Calu3 (cell line): ENCODE results near the gene MYBBP1A. TPM values are rescaled to one million over a fixed set of nuclear protein-coding genes. Genes with fewer than 3 reads are reported as not detected.

Experiments
- BruUV-seq: library from RNA; stranded (reverse); fragments of 400-500 nt; replicated peaks from 2 replicates; lab custom pipeline; 2021; lab: Mats Ljungman, UMichigan
- CTCF ChIA-PET: fragments of 300-600 bp; sonication (Branson Sonifier 250); formaldehyde crosslinking; loops from one replicate; lab custom pipeline; 2022; ENCODE audit warnings: antibody characterized with exemption; lab: Charles Lee
- DNase-seq: peaks from one replicate; pipeline ENCODE4 v3.0.0; 2022
- H3K27ac Mint-ChIP-seq: one replicate; pipeline ENCODE4 v1.8.0; 2022; ENCODE audit warnings: mixed read lengths; ENCODE audit not compliant: unreplicated experiment
- H3K27me3 Mint-ChIP-seq: one replicate; pipeline ENCODE4 v1.8.0; 2022; ENCODE audit warnings: mixed read lengths; ENCODE audit not compliant: unreplicated experiment
- H3K36me3 Mint-ChIP-seq: one replicate; pipeline ENCODE4 v1.8.0; 2022; ENCODE audit warnings: mild to moderate bottlenecking, moderate library complexity, mixed read lengths; ENCODE audit not compliant: insufficient read depth, unreplicated experiment
- H3K4me1 Mint-ChIP-seq: one replicate; pipeline ENCODE4 v1.8.0; 2022; ENCODE audit warnings: mild to moderate bottlenecking, low read depth, mixed read lengths; ENCODE audit not compliant: unreplicated experiment
- H3K4me3 Mint-ChIP-seq: one replicate; pipeline ENCODE4 v1.8.0; 2022; ENCODE audit warnings: mild to moderate bottlenecking, low read depth, moderate library complexity, mixed read lengths; ENCODE audit not compliant: unreplicated experiment
- H3K9me3 Mint-ChIP-seq: one replicate; pipeline ENCODE4 v1.8.0; 2022; ENCODE audit warnings: low read depth, mixed read lengths; ENCODE audit not compliant: unreplicated experiment
- intact Hi-C: fragments of 100-400 bp; cut with micrococcal nuclease; formaldehyde crosslinking; loops from one replicate; pipeline ENCODE4 v1.10.0; 2022; ENCODE audit not compliant: unreplicated experiment
- total RNA-seq: library from RNA; stranded (reverse); gene quantifications from 2 replicates; pipeline ENCODE4 v1.2.3, GENCODE V29; 2022
- TF ChIP-seq, protein P1 (sequence below): fragments of 200-600 bp; IDR thresholded peaks from one replicate; pipeline ENCODE4 v1.8.0; 2022; ENCODE audit warnings: antibody characterized with exemption; ENCODE audit not compliant: unreplicated experiment

Gene MYBBP1A
- total RNA-seq, 1 experiment from 2014 or later, result 64.2 TPM

DNA sequence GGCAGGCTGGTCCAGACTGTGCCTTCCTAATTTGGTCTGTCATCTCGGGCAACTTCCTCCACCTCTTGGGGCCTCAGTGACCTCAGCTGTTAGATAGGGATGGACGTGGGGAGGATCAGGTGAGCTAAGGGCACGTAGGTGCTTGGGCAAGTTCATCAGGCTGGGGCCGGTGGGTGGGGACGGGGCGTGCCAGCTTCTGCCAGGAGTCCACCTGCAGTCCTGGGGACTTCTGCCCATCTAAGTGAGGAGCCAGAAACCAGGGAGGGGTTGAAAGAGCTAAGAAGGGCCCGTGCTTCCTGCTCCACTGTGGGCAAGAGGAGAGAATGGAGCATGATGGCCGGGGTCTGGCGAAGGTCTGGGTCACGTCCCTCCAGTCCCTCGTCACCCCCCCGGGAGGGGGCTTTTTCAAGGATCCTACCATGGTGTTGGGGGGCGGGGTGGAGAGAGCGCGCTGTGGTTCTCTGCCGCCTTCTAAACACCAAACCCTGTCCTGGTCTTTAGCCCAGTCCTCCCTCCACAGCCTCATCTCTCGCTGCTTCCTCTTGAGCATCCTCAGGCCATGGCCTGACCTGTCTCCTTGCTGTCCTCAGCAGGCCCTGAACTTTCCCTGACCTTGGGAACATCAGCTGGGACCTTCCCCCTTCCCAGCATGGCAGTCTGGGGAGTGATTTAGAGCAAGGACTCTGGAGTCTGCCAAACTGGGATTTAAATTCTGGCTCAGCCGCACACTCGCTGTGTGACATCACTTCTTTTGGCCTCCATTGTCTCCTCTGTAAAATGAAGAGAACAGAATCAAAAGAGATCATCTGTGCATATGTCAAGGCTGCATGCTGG, 34.9 kb downstream of the MYBBP1A start:
- Mint-ChIP-seq H3K9me3 (no peaks in the 10 kb centered on the region), H3K27me3 (no peaks in the 10 kb centered on the region), H3K4me3 (no peak overlapping the region), H3K36me3 (peaks cover 30% of the 10 kb centered on the region), H3K27ac (peak overlapping the region; percentile 93), H3K4me1 (peaks cover 46% of the 10 kb centered on the region)
- CTCF ChIA-PET, result interaction anchor here (1.0 to 1.5 kb wide), 5 partner anchors 22 to 99 kb away, joined by 3 to 7 read pairs (median 3); partner anchors contain the start of gene SPNS2
- TF ChIP-seq, protein P1, sequence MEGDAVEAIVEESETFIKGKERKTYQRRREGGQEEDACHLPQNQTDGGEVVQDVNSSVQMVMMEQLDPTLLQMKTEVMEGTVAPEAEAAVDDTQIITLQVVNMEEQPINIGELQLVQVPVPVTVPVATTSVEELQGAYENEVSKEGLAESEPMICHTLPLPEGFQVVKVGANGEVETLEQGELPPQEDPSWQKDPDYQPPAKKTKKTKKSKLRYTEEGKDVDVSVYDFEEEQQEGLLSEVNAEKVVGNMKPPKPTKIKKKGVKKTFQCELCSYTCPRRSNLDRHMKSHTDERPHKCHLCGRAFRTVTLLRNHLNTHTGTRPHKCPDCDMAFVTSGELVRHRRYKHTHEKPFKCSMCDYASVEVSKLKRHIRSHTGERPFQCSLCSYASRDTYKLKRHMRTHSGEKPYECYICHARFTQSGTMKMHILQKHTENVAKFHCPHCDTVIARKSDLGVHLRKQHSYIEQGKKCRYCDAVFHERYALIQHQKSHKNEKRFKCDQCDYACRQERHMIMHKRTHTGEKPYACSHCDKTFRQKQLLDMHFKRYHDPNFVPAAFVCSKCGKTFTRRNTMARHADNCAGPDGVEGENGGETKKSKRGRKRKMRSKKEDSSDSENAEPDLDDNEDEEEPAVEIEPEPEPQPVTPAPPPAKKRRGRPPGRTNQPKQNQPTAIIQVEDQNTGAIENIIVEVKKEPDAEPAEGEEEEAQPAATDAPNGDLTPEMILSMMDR, result no peak
- DNase-seq, result no peak
- no TSS peak for BruUV-seq
- intact Hi-C loops, result no loop called here

GRCh38 chr17:4519361-4519788, 35.8 kb downstream of the MYBBP1A start:
- H3K4me1 Mint-ChIP-seq, result peaks cover 48% of the 10 kb centered on the region
- TF ChIP-seq, protein P1, result no peak
- no peaks in the 10 kb centered on the region for H3K9me3 Mint-ChIP-seq
- no TSS peak for BruUV-seq
- CTCF ChIA-PET, result interaction anchor here (1.4 kb wide), 1 partner anchor 21 kb away, joined by 3 read pairs; the partner anchor contains the start of gene SPNS2
- H3K27me3 Mint-ChIP-seq, result no peaks in the 10 kb centered on the region
- intact Hi-C loops, result no loop called here
- DNase-seq, result no peak
- no peak overlapping the region for H3K4me3 Mint-ChIP-seq
- no peak overlapping the region for H3K27ac Mint-ChIP-seq
- peaks cover 33% of the 10 kb centered on the region for H3K36me3 Mint-ChIP-seq

DNA sequence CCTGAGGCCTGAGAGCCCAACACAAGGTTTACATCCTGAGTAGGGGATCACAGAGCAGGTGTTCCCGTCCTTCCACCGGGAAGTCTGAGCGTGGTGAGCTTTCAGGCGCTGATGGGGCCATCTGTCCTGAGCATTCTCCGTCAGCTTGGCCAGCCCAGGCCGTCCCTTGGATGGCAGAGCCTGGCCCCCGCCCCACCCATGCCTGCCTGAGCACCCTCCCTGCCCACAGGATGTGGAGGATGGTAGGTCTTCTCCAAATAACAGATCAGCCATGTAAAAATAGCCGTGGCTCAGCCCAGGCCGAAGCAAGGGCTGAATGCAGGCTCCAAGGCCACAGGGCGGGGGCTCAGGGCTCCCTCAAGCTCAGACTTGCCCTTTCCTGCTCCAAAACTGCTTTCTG, 36.3 kb downstream of the MYBBP1A start:
- TF ChIP-seq, protein P1, result no peak
- Mint-ChIP-seq H3K36me3 (peaks cover 38% of the 10 kb centered on the region), H3K4me1 (peaks cover 53% of the 10 kb centered on the region), H3K27ac (no peak overlapping the region), H3K27me3 (no peaks in the 10 kb centered on the region), H3K9me3 (no peaks in the 10 kb centered on the region), H3K4me3 (no peak overlapping the region)
- BruUV-seq, result no TSS peak
- intact Hi-C loops, result no loop called here
- CTCF ChIA-PET, result no interaction called here
- no peak for DNase-seq

DNA sequence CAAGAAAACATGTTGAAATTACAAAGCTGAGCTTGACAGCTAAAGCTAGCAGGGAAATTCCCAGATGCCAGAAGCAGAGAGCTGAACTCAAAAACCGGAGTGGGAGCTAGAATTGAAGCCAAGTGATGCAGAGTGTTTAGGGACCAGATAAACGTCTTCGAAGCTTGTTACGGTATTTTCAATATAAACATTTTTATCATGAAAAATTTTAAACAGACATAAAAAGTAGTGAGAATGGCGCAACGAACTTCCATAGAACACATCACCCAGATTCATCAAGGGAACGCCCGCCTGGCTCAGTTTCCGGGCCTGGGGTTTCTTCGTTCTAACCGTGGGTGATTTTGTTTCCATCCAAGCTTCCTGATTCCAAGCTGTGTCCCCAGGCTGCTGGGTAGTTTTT, 38.4 kb downstream of the MYBBP1A start:
- Mint-ChIP-seq H3K36me3 (peaks cover 40% of the 10 kb centered on the region), H3K9me3 (no peaks in the 10 kb centered on the region), H3K4me3 (no peak overlapping the region), H3K27me3 (no peaks in the 10 kb centered on the region), H3K27ac (peak overlapping the region; percentile 21), H3K4me1 (peaks cover 61% of the 10 kb centered on the region)
- DNase-seq, result no peak
- no TSS peak for BruUV-seq
- intact Hi-C loops, result no loop called here
- TF ChIP-seq, protein P1, result no peak
- CTCF ChIA-PET, result no interaction called here
